Fibroblast of skin of right quadriceps (primary cell): ENCODE data around the gene SORCS3.

Experiments
- DNase-seq: peaks from one replicate; pipeline ENCODE4 v3.0.0-alpha.2; 2013

SORCS3 gene

DNA sequence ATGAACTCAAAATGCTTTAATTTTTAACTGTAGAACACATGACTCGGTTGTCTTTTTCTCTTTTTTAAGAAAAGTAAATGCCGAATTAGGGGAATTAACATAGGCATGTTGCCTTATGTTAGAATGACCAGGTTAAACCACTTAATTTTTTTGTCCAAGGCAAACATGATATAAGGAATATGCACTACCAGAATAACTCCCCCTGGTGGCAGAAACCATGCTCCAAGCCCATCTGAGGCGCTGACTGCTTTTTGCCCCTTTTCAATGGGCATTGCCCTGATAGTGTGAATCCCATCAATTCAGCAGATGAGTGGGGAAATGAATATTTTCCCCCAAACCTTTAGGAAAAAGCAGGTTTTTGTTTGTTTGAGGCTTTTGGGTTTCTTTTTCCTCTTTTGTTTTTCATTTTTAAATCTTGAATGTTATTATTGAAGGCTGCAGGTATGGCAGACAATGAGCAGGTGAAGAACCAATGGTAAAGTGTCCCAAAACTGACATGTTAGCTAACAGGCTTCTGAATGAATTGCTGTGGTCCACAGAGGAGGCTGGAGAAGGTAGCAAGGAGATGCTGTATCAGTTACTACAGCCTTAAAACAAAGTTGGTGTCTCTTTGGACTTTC lies 284.3 kb downstream of the SORCS3 start:
- DNase-seq: peak; percentile 24

DNA sequence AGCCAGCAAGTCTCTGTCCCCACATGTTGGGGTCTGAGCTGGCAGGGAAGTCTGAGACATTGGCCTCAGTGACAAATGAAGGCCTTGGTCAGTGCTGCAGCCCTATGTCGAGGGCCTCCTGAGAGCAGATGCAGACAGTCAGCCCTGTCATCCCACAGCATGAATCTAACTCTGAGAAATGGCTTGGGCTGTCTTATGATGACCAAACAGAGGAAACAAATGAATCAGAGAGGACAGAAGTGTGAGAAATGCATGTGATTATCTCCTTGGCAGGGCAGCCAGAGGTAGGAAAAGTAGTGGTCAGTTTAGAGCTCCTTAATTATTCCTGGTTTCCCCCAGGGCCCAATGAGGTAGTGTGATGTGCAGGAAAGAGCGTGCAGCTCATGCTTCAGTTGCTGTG lies 287.6 kb downstream of the SORCS3 start:
- DNase-seq: no peak

DNA sequence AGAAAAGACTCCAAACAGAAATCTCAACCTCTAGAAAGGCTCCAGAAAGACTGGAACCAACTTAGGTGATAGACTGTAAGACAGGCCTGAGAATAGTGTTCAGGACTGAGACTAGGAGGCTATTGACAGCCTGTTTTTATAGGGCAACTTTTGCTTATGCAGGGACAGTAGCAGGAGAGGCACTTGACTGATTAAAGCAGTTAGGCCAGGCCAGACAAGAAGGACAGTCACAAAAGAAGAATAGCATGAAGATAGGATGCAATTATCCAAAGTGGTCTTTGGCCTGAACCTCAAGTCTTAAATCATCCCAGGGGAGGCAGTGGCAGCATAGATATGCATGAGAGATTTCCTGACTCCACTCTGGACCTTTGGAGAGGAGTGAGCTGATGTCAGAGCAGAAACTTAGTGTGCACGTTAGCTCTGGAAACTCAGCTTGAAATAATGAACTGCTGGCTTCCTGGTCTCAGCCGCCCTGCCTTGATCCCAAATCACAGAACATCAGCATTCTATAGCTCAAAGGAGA lies 290.6 kb downstream of the SORCS3 start:
- DNase-seq: no peak

DNA sequence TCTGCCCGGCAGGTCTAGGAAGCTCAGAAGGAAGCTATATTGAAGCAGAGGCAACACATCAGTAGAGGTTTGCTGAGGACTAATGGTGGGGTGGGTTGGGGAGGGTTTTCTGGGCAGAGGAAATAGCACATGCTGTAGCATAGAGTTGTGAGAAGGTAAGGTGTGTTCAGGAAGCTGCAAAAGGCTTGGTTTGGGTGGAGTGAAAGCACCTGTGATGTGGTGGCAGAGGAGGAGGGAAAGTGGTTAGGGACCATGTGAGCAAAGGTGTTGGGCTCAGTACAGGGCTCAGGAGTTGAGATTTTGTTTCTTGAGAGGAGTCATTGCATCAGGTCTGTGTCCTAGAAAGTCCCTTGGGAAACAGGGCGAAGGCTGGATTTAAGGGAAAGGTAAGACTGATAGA lies 294.6 kb downstream of the SORCS3 start:
- no peak for DNase-seq

DNA sequence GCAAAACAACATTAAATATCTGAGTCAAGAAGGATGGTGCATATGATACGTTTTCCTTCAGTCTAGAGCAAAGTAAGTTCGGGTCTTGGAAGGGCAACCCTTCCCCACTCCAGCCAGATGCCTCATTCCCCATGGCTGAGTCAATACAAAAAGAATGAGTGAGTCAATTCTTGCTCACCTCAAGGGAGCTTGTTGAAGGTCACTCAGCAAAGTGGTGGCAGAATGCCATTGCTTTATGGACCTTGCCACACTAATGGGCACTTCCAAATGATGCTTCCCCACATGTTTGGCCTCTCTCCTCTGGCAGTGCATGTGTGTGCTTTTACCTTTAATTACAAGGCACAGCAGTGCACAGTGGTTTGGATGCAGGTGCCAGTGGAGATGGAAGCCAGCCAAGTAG lies 296.5 kb downstream of the SORCS3 start:
- peak; percentile 89 for DNase-seq

DNA sequence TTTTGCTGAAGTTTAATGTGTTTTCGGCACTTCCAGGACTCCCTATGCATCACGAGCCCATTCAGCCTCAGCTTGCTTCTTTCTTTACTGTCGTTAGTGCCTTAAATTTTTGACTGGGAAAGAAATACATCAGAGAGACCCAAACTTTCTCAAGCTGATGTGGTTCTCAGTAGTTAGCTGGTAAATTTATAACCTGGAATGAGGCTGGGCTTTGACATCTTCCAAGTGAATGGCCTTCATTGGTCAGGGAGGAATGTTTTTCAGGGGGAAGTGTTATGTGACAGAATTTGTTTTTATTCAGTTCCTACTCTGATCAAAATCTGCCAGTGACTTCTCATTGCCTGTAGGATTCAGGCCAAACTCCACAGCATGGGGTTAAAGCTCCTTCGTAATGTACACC lies 296.9 kb downstream of the SORCS3 start:
- no peak for DNase-seq

DNA sequence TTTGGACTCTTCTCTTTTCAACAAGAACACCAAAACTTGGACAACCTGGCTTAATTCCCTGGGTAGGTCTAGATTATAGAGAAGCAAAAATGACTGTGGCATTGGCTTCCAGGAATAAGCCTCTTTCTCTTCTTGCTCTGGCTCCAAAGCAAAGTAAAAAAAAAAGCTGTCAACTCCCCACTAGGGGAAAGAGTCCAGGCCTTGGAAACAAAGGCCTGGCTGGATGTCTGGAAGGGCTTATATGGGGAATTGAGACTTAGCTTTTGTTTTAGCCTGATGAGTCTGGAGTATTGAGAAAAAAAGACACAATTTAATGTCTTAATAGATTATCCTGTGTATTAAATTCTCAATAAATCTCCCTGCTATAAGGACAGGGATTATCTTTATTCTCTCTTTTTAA lies 300.6 kb downstream of the SORCS3 start:
- no peak for DNase-seq

DNA sequence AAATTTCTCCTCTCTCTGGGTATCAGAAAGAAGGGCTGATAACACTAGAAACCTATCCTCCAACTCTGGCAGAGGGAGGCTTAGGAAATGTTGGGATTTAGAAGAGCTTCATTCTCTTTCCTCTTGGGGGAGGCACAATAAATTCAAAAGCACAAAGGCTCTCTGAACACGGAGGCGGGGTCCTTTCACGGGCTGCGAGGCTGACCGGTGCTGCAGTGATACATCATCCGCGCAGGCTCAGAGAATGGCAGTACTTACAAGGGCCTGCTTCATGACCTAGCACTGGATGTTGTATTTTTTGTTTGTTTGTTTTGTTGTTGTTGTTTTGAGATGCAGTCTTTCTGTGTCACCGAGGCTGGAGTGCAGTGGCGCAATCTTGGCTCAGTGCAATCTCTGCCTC lies 306.2 kb downstream of the SORCS3 start:
- DNase-seq: no peak

DNA sequence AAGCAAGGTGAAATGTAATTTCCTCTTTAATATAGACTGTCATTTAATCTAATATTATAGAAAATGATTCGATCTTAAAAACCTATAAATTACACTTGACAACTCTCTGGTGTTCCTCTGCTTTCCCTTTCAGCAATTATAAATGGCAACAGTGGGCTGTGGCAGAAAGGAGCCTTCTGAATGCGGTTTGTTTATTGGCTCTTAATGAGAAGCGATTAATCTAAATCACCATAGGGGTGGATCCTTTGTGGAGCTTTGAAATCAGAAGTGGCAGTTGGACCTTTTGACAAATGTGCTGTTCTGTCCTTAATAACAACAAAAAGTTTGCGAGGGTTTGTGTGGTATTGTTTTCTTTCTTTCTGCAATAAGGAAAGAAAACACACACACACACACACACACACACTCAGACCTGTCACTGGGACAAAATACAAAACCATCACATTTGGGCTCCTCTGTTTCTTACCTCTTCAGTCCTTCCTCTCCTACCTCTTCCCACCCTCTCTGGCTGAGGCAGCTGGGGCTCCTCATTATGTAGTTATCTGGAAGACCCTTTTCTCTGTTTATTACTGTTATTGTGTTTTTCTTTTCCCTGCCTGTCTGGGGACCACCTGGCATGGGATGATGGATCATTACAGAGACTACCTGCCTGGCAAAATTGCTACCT lies 316.2 kb downstream of the SORCS3 start:
- no peak for DNase-seq

DNA sequence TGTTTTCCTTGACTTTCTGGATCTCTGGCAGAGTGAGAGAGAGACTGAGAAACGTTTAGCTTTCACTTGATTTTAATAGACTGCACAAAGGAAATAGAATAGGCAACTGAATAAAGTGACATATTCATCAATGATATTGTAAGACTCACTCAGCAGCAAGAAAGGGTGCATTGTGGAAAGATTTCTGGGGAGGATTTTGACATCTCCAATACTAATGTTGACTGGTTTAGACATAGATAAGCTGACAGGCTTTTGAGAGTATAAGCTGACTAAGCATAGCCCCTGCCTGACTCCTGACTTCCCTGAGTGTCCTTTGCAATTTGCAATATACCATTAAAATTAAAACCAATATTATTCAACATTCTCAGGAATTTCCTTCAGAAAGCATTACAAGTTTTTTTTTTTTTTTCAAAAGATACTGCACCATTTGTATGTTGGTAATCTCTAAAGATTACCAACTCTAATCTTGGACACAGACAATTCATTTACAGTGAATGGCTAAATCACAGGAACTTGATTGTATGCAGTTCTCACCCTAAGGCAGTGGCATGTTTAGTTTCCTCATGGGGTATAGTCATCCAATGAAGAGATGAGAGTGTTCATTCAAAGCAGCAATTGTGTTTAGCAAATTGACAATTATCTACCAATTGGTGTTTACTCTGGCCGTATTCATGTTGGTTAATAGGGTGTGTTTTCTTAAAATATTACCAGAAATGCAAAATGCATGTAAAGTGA lies 325.6 kb downstream of the SORCS3 start:
- DNase-seq: no peak

DNA sequence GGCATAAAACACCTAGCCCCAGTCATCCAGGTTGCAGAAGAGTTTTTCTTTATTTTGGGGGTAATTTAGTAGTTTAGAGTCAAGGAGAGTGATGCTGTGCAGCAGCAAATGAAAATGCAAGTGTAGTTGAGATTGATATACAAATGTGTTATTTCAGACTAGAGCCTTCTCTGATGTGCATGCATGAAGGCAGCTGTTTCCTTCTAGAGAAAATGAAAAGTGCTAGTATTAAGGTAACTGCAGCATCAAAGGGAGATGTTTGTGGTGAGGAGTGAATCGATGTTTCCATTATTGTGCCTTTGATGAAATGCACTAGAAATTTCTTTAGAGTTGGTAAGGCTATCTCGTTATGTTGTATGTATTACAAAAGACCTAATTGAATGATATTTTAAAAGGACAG lies 339.3 kb downstream of the SORCS3 start:
- no peak for DNase-seq

DNA sequence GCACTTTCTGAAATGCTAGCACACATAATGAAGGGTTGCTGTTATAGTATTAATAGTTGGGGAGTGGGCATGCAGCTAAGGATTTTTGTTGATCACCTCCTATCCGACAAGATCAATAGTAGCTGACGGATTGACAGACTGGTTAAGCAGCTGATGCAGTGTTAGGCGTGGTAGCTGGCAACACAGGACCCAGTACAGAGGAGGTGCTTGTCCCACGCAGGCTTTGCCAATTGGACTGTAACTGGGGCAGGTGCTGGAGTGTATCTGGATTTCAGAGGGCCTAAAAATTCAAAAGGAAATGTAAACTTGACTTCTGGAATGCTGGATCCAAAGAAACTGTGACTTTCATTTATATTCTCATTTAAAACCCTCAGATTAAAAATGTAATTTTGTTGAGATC lies 340.9 kb downstream of the SORCS3 start:
- DNase-seq: no peak

DNA sequence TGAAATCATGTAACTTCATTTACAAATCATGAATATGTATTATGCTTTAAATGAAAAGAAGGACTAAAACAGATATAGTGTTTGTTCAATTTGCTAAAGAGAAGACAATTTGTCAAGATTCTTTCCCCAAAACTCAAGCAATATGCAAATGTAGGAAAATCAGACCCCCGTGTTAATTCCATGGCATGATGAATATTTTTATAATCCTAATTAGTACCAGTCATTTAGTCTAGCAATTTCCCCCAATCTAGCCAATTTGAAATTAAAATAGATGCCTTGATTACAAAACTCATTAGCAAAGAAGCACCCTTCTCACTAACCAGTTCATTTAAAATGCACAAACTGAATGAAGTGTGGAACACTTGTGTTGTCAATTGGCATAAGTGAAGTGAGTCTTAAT lies 347.6 kb downstream of the SORCS3 start:
- DNase-seq: no peak

DNA sequence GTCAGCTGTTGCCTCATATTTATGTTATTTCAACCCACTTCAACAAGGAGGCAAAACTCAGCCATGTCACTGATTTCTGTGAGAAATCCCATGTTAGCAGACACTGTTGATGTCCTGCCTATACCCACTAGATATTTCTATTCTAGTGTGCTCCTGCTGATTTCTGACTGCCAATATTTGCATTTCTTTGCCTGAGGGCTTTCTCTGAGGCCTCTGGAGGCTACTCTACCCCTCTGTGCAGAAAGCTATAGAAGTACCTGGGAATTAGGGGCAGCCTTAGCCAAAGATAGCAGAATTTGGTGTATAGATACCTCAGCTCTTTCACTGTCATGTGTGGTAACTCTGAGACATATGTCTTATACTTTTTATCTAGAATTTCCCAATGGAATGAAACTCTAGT lies 348.8 kb downstream of the SORCS3 start:
- DNase-seq: no peak

DNA sequence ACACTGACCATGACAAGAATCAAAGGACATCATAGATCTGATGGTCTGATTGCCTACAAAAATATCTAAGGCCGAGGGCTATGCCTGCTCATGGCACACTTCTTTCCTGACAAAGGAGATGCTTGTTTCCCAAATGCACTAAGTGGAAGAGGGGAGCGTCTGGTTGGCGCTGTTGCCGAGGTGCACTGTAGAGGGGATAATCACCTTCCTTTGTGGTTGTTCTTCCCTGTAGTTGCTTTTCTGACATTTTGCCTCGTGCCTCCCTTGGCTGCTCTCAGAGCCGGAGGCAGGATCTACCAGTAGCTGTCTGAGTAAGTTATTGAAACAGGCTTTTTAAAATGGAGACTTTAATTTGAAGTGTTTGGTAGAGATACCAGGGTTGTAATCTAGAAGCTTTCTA lies 352.0 kb downstream of the SORCS3 start:
- DNase-seq: no peak

DNA sequence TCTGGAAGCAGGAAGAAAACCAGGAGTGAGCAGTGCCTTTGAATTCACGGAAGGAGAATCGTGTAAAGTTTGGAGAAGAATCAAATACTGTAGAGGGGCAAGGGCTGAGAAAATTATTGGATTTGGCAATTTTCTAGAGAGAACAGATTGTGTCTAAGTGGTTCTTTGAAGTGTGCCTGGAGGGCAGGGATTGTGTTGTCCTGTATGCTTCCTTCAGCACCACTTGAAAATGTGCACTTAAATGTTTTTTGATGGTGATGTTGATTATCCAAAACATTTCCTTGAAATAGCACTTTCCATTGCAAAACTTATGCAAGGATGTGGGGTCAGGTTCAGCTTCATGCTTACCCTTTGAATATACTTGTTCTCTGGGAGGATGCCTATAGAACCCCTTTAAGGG lies 360.2 kb downstream of the SORCS3 start:
- no peak for DNase-seq

DNA sequence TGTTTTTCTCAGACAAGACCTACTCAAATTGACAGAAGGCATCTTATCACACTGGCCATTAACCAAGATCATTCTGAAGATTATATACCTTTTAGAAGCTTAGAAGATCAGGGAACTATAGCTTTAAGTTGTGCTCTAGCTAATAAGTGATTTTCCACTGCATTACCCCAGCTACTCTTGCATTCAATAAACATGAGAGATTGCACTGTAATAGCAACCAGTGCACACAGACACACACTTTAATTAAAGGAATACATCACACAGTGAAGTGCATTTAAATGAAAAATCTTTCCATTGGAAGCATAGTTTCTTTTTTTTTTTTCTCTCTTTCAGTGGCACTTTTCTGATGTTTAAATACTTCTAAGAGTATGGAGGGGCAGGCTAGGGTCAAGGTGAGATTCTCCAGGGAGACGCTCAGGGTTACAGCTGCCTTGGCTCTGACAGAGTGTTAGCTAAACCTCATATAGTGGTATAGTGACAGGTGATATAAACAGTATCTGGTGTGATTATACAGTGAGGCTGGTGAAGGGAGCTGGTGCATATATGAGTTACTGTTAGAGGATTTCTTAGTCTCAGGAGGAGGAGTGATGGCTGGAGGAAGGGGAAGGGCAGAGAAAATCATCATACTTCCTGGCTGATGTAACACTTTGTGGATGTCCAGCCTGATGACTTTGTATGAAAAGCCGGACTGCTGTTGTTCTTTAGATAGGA lies 369.5 kb downstream of the SORCS3 start:
- DNase-seq: no peak

DNA sequence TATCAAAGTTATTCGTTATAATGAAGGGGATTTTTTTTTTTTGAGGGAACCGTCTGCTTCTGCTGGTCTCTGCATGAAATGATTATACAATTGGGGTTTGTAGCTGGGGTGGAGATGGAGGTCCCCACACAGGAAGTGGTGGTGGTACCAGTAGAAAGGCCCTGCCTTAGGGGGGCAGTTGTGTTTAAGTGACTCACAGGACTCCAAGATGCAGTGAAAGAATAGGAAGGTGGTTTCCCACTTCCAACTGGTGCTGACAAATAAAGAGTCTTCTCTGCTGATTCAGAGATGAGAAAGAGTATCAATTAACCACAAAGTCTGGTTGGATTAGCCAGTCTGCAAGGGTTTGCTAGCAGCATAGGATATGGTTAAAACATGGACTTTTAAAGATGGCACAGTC lies 376.0 kb downstream of the SORCS3 start:
- peak; percentile 77 for DNase-seq

DNA sequence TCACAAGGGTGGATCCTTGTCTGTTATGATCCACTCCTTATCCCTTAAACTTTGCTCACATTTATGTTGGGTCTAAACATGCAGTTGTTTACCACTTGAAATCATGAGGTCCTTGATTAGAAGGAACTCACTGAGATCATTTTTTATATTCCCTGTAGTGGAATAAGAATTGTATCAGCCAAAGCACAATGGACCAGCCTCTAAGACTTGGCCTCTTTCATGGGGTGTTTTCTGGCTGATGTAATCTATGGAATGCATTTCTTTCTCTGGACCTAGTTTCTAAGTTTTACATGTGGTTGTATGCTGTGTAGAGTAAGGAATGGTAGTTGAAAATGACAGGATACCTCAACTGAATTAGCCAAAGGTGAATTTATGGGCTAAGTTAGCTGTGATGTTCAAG lies 376.6 kb downstream of the SORCS3 start:
- DNase-seq: peak; percentile 39

DNA sequence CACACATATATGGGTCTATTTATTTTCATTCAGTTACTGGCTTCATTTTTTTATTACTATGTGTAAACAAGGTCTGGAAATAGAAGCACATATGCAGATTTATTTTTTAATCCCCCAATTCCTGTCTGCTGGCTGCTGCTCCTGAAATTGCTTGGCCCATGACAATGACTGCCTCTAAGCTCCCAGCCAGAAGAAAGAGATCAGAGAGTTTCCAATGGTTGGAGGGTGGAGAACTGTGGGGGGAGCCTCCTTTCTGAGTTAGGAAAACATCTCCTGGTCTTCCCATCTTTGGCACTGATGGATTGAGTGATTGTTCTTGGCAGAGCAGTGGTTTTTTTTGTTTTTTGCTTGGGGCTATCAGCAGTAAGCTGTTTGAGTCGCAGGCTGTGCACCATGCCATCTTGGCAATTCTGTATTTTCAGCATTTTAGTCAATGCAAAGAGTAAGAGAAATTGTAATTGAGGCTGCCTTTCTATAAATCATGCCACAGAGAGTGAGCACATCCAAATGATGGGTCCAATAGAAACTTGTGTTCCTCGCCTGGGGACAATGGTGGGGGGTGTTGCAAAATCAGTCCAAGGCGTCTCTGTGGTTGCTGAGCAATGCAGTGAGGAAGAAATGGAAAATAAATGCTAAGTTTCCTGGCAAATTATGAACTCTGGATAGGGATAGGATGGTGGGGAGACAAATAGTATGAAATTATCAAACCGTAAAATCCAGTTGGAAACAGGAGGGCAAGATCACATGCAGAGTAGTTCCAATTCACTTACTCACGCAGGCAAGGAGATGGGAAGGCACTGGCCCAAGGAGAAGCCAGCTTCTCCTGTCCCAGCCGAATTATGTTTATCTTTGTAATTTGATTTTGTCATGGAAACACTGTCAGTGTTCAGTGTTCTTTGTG lies 382.4 kb downstream of the SORCS3 start:
- peak; percentile 17 for DNase-seq

DNA sequence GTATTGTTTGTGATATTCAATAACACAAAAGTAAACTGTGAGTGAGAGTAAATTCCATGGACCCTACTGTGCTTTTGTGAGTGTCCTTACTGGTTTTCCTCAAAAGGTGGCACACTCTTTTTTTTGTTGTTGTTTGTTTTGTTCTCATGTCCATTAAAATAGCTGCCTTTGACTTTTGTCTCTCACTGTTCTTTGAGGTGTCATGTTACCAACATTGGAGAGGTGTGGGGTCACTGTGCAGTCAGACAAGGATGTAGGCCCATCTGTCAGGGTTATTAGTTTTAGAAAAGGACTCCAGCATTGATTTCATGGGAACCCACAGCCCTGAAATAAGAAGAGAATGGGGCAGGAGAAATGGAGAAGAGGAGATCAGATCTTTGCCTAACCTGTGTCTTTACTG lies 383.1 kb downstream of the SORCS3 start:
- DNase-seq: no peak

DNA sequence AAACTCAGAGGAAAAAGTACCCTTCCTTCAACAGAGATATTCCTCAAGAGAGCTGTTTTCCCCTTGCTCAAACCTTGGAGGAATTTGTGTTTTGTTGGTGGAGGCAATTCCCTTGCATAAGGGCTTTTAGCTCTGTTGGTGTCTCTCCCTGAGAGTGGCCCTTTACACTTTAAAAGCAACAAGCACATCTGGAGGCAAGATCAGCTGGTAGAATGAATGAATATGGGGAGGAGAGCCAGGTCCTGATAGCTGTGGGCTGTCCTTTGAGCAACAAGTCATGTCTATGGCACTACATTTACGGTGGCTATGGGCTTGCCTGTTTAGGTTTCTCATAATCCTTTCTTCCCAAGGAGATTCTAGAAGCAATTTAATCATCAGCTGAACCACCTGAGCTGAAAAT lies 384.0 kb downstream of the SORCS3 start:
- DNase-seq: no peak

DNA sequence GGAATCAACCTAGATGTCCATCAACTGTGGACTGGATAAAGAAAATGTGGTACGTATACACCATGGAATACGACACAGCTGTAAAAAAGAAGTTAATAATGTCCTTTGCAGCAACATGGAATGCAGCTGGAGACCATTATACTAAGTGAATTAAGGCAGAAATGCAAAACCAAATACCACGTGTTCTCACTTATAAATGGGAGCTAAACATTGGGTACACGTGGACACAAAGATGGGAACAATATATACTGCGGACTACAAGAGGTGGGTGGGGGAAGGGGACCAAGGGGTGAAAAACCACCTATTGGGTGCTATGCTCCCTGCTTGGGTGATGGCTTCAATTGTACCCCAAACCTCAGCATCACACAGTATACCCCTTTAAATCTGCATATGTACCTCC lies 385.5 kb downstream of the SORCS3 start:
- no peak for DNase-seq
